Activated naive CD4-positive, alpha-beta T cell treated with anti-CD3 and anti-CD28 coated beads, Interleukin-2, amount 50 U/mL, for 16 hours (primary cell): ENCODE measurements around the gene ENO2.

ENCODE experiments used
- DNase-seq: peaks from one replicate; pipeline ENCODE4 v3.0.0-alpha.2; 2020

Gene ENO2

GRCh38 chr12:6935371-6936193 lies 21.2 kb downstream of the ENO2 start:
- no peak for DNase-seq

GRCh38 chr12:6936194-6936635 lies 21.8 kb downstream of the ENO2 start:
- DNase-seq, result no peak

GRCh38 chr12:6936636-6937480 lies 22.5 kb downstream of the ENO2 start:
- DNase-seq, result peak; percentile 78

- peak; percentile 91 for DNase-seq
Measured at GRCh38 chr12:6937481-6938352, 23.3 kb downstream of the ENO2 start.

GRCh38 chr12:6938353-6939190 lies 24.2 kb downstream of the ENO2 start:
- no peak for DNase-seq

- DNase-seq, result no peak
Measured at GRCh38 chr12:6939191-6939540, 24.8 kb downstream of the ENO2 start.

GRCh38 chr12:6941267-6941666 lies 26.9 kb downstream of the ENO2 start:
- no peak for DNase-seq

GRCh38 chr12:6941782-6942181 lies 27.4 kb downstream of the ENO2 start:
- DNase-seq, result no peak

- DNase-seq, result no peak
Measured at GRCh38 chr12:6942331-6942665, 27.9 kb downstream of the ENO2 start.

- DNase-seq, result peak; percentile 76
Measured at GRCh38 chr12:6943389-6943721, 29.0 kb downstream of the ENO2 start.

GRCh38 chr12:6943722-6944380 lies 29.5 kb downstream of the ENO2 start, which contains the start of the genes C12orf57 and RNU7-1:
Gene C12orf57, plus strand, starts transcription at chr12:6944022. Its CDS starts 100 bp downstream, at chr12:6944122.
Gene RNU7-1, plus strand, starts transcription at chr12:6943816.
- DNase-seq, result peak; percentile 79

- DNase-seq, result peak; percentile 85
Measured at GRCh38 chr12:6944381-6945186, 30.2 kb downstream of the ENO2 start.

- DNase-seq, result no peak
Measured at GRCh38 chr12:6945613-6946012, 31.2 kb downstream of the ENO2 start.

GRCh38 chr12:6946033-6946919 lies 31.9 kb downstream of the ENO2 start:
- DNase-seq, result peak; percentile 49

GRCh38 chr12:6946920-6947374 lies 32.6 kb downstream of the ENO2 start:
- DNase-seq, result no peak

- DNase-seq, result no peak
Measured at GRCh38 chr12:6947615-6948014, 33.2 kb downstream of the ENO2 start.

- no peak for DNase-seq
Measured at GRCh38 chr12:6948873-6949594, 34.7 kb downstream of the ENO2 start.

- DNase-seq, result no peak
Measured at GRCh38 chr12:6950401-6950801, 36.0 kb downstream of the ENO2 start.
